Nephron progenitor cell (in vitro differentiated cells): Measurements from ENCODE around the gene FAM3C.
"Not testable (repeated sequence)": the region's sequence is repeated elsewhere in the genome, so short reads cannot be mapped to it uniquely, and the experiment has no call there.

Experiments used
- DNase-seq: peaks from one replicate; pipeline ENCODE4 v3.0.0; 2021
- H3K27ac Mint-ChIP-seq: 2 replicates; pipeline ENCODE4 v1.8.0; 2021; ENCODE audit warnings: mild to moderate bottlenecking, moderate library complexity, mixed read lengths
- H3K27me3 Mint-ChIP-seq: 2 replicates; pipeline ENCODE4 v1.8.0; 2021; ENCODE audit warnings: mild to moderate bottlenecking, low read depth, mixed read lengths; ENCODE audit not compliant: poor library complexity
- H3K36me3 Mint-ChIP-seq: 2 replicates; pipeline ENCODE4 v1.8.0; 2021; ENCODE audit warnings: low read depth, mixed read lengths
- H3K4me1 Mint-ChIP-seq: 2 replicates; pipeline ENCODE4 v1.8.0; 2021; ENCODE audit warnings: mixed read lengths
- H3K4me3 Mint-ChIP-seq: 2 replicates; pipeline ENCODE4 v1.8.0; 2021; ENCODE audit warnings: mild to moderate bottlenecking, moderate library complexity, mixed read lengths
- H3K9me3 Mint-ChIP-seq: 2 replicates; pipeline ENCODE4 v1.8.0; 2021; ENCODE audit warnings: mild to moderate bottlenecking, moderate library complexity, mixed read lengths
- CTCF ChIP-seq: fragments of 200-600 bp; sonication (generic); IDR thresholded peaks from 2 replicates; pipeline ENCODE4 v1.5.0; 2021; ENCODE audit warnings: antibody characterized with exemption

Gene FAM3C

GRCh38 chr7:121436688-121437087 is 40.6 kb upstream of the FAM3C start:
- Mint-ChIP-seq H3K27ac (no peak overlapping the region), H3K36me3 (peaks cover 11% of the 10 kb centered on the region), H3K4me1 (peaks cover 13% of the 10 kb centered on the region), H3K27me3 (peaks cover 4% of the 10 kb centered on the region), H3K4me3 (no peak overlapping the region), H3K9me3 (peaks cover 24% of the 10 kb centered on the region)
- DNase-seq: no peak
- TF ChIP-seq CTCF: no peak

- peaks cover 4% of the 10 kb centered on the region for H3K27me3 Mint-ChIP-seq
- TF ChIP-seq CTCF: no peak
- peaks cover 21% of the 10 kb centered on the region for H3K9me3 Mint-ChIP-seq
- no peak for DNase-seq
- no peak overlapping the region for H3K4me3 Mint-ChIP-seq
- no peak overlapping the region for H3K27ac Mint-ChIP-seq
- peaks cover 13% of the 10 kb centered on the region for H3K4me1 Mint-ChIP-seq
- peaks cover 11% of the 10 kb centered on the region for H3K36me3 Mint-ChIP-seq
These were observed 40.0 kb upstream of the FAM3C start for GRCh38 chr7:121436136-121436535.

GRCh38 chr7:121433775-121434174 is 37.7 kb upstream of the FAM3C start:
- TF ChIP-seq CTCF: no peak
- Mint-ChIP-seq H3K36me3 (peaks cover 4% of the 10 kb centered on the region), H3K4me1 (peaks cover 20% of the 10 kb centered on the region), H3K9me3 (peaks cover 4% of the 10 kb centered on the region), H3K4me3 (no peak overlapping the region), H3K27ac (no peak overlapping the region), H3K27me3 (peaks cover 4% of the 10 kb centered on the region)
- DNase-seq: no peak

- Mint-ChIP-seq H3K27ac (peak overlapping the region; percentile 28), H3K4me1 (peaks cover 14% of the 10 kb centered on the region)
- H3K36me3 Mint-ChIP-seq, H3K27me3 Mint-ChIP-seq, DNase-seq, H3K4me3 Mint-ChIP-seq, H3K9me3 Mint-ChIP-seq: not testable (repeated sequence)
These were observed 36.4 kb upstream of the FAM3C start for GRCh38 chr7:121432486-121432885.

GRCh38 chr7:121431996-121432395 is 35.9 kb upstream of the FAM3C start:
- H3K9me3 Mint-ChIP-seq: no peaks in the 10 kb centered on the region
- no peak overlapping the region for H3K4me3 Mint-ChIP-seq
- H3K27me3 Mint-ChIP-seq: peaks cover 3% of the 10 kb centered on the region
- no peak overlapping the region for H3K27ac Mint-ChIP-seq
- DNase-seq: no peak
- no peak for TF ChIP-seq CTCF
- no peaks in the 10 kb centered on the region for H3K36me3 Mint-ChIP-seq
- H3K4me1 Mint-ChIP-seq: peaks cover 14% of the 10 kb centered on the region

- Mint-ChIP-seq H3K9me3 (no peaks in the 10 kb centered on the region), H3K36me3 (no peaks in the 10 kb centered on the region), H3K27ac (no peak overlapping the region), H3K4me3 (no peak overlapping the region), H3K4me1 (peaks cover 14% of the 10 kb centered on the region), H3K27me3 (peaks cover 5% of the 10 kb centered on the region)
- DNase-seq: no peak
- no peak for TF ChIP-seq CTCF
These were observed 35.4 kb upstream of the FAM3C start for GRCh38 chr7:121431389-121431995.
